ENCODE data around the gene SEC14L1. TPM values are rescaled to one million over a fixed set of nuclear protein-coding genes. Genes with fewer than 3 reads are reported as not detected.

SEC14L1 gene
- total and polyA plus RNA-seq, 4 donors, result 17.0 to 52.0 (median 26.8) TPM

DNA sequence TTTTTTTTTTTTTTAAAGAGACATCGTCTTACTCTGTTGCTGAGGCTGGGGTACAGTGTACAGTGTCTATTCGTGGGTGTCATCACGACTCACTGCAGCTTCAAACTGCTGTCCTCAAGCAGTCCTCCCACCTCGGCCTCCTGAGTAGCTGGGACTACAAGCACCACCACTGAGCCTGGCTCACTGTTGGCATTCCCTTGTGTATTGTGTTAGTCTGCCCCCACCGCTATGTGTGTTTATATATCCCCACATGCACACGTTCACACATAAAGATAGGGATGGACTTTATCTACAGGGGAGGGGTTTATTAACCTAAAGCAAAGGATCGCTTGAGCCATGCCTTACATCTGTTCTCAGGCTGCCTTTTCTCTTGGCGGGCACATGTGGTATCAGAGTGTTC, 63.8 kb downstream of the SEC14L1 start:
- no peak overlapping the region for H3K4me3 ChIP-seq (ENCODE audit: low read depth in 1 of 3, low read length in 3 of 3)
- TF ChIP-seq SP1 (IDR thresholded peaks at IDR 0.05) (no peak), ZBTB33 (IDR thresholded peaks at IDR 0.05) (no peak), REST (IDR thresholded peaks at IDR 0.05) (no peak), HNF4A (conservative IDR thresholded peaks at IDR 0.05) (no peak), EGR1 (IDR thresholded peaks at IDR 0.05; ENCODE audit: low read depth in 2 of 2) (no peak), RXRA (IDR thresholded peaks at IDR 0.05) (no peak), TAF1 (conservative IDR thresholded peaks at IDR 0.05) (no peak), GABPA (IDR thresholded peaks at IDR 0.05 in 1 of 2, conservative IDR thresholded peaks at IDR 0.05 in 1 of 2) (no peak), HNF4G (IDR thresholded peaks at IDR 0.05) (no peak), RAD21 (IDR thresholded peaks at IDR 0.05) (no peak), CTCF (IDR thresholded peaks at IDR 0.05; ENCODE audit: low read depth, low read length, missing input control) (no peak), YY1 (IDR thresholded peaks at IDR 0.05) (no peak), FOXA1 (IDR thresholded peaks at IDR 0.05) (no peak), FOXA2 (IDR thresholded peaks at IDR 0.05) (no peak), NR2F2 (IDR thresholded peaks at IDR 0.05) (no peak), ATF3 (IDR thresholded peaks at IDR 0.05) (no peak), JUND (IDR thresholded peaks at IDR 0.05) (no peak)
- TF ChIP-seq, protein P1, sequence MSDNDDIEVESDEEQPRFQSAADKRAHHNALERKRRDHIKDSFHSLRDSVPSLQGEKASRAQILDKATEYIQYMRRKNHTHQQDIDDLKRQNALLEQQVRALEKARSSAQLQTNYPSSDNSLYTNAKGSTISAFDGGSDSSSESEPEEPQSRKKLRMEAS (IDR thresholded peaks at IDR 0.05), result no peak
- H3K4me1 ChIP-seq (ENCODE audit: control insufficient read depth in 4 of 4, insufficient read depth in 4 of 4, low read length in 3 of 4), result peaks cover 0 to 4% (median 0%) of the 10 kb centered on the region in 4 donors
- 93% methylated on average over 8 of the region's 8 CpGs for WGBS
- DNase-seq (ENCODE audit: low spot score), result no peak
- no peak overlapping the region for H3K9ac ChIP-seq (ENCODE audit: low read depth in 1 of 2, low read length in 2 of 2)
- H3K36me3 ChIP-seq (ENCODE audit: control insufficient read depth in 4 of 4, insufficient read depth in 3 of 4, low read depth in 1 of 4, low read length in 3 of 4), result peaks cover 1 to 43% (median 24%) of the 10 kb centered on the region in 4 donors
- no peak overlapping the region for H3K27ac ChIP-seq (ENCODE audit: low read depth in 1 of 2, low read length in 2 of 2)
- no peaks in the 10 kb centered on the region for H3K27me3 ChIP-seq (ENCODE audit: control insufficient read depth in 4 of 4, insufficient read depth in 4 of 4, low read length in 3 of 4)
- H3K9me3 ChIP-seq (ENCODE audit: control insufficient read depth in 4 of 4, low read length in 3 of 4), result no peaks in the 10 kb centered on the region
